HG03469 (cell line): Measurements from ENCODE around the gene ST6GALNAC4.

Experiments used
- ATAC-seq: cut with Tn5 transposase; IDR thresholded peaks from one replicate; pipeline ENCODE4 v1.9.1; 2021; ENCODE audit warnings: mild to moderate bottlenecking, moderate library complexity, moderate number of reproducible peaks; ENCODE audit not compliant: unreplicated experiment

ST6GALNAC4 gene

DNA sequence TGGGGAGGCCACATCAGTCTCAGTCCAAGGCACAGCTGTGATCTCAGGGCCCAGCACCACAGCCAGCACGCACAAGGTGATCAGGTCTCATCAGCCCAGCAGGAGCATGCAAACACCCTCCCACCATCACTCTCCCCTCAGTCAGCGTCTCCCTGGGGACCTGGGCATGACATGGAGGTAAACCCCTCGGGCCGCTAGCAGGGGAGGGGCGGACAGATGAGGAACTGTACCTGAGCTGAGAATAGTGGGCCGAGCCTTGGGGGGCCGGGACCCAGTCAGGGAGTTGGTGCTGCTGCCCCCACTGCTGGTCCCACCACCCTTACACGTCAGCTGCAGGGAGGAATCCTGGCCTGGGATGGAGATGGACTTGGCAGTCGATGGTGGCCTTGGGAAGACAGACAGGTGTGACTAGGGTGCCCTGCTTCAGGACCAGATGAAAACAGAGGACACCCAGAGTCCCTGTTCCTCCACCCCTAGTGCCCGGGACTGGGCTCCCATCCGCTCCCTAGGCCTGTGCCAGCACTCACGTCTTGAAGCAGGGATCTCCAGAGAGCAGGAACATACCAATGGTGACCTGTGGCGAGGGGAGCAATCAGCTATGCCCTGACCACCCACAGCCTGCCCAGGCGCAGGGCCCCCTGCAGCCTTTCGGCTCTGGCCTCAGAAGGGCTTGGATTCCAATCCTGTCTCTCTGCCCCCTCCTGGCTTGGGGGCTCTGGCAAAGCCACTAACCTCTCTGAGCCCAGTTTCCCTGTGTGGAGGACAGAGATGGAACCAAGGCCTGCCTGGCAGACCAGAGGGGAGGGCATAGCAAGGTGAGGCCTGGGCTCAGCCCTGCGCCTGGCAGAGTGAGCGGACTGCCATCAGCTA, 31.2 kb upstream of the ST6GALNAC4 start:
- no peak for ATAC-seq

DNA sequence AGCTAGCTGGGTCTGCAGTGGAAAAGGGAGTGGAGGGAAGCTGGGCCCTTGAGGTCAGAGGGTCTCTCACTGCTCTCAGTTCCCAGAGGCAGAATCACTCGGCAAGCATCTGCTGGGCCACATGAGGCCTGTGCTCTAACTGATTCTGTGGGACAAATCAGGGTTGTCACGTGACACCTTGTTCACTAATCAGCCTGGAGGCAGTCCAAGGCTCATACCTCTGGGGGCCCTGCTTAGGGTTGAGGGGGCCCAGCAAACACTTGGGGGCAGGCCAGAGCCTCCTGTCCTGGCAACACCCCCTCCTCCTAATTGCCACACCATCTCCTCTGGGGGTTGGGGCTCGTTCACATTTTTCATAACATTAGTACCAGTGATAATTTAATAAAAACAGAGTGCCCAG, 29.9 kb upstream of the ST6GALNAC4 start:
- ATAC-seq = no peak

DNA sequence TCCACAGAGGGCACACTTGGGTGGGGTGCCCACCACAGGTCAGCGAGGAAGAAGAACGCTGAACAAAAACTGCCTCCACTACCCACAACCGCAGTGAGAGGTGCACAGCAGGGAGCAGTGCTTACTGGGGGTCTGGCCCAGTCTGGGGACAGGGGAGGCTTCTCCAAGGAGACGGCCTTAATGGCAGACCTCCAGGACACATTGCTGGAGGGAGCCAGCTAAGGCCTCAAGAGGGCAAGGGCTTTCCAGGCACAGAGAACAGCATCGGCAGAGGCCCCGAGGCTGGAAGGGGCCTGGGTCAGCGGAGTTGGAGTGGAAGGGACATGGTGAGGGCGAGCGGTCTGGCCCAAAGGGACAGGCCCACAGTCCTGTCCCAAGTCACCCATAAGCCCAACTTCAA, 29.1 kb upstream of the ST6GALNAC4 start:
- ATAC-seq = no peak

- no peak for ATAC-seq
These were observed 28.5 kb upstream of the ST6GALNAC4 start for GRCh38 chr9:127945338-127945737.

GRCh38 chr9:127944586-127945218, 27.9 kb upstream of the ST6GALNAC4 start:
- ATAC-seq = no peak

GRCh38 chr9:127943731-127944144, 26.9 kb upstream of the ST6GALNAC4 start:
- ATAC-seq = no peak

GRCh38 chr9:127943011-127943662, 26.3 kb upstream of the ST6GALNAC4 start:
- ATAC-seq = no peak

- ATAC-seq = no peak
These were observed 25.6 kb upstream of the ST6GALNAC4 start for GRCh38 chr9:127942216-127943010.

DNA sequence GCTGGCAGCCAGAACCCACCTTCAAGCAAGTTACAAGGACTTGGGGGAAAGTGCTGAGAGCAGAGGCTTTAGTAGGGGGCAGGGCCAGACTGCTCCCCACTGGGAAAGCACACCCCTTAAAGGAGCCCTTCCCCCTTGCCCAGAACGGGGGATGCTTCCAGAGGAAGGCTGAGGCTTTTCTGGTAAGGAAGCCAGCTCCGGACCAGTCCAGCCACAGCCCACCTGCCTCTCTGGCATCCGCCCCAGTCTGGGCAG, 25.0 kb upstream of the ST6GALNAC4 start:
- ATAC-seq = no peak

- ATAC-seq = no peak
These were observed 24.5 kb upstream of the ST6GALNAC4 start for GRCh38 chr9:127941062-127941960.

- no peak for ATAC-seq
These were observed 23.8 kb upstream of the ST6GALNAC4 start for GRCh38 chr9:127940593-127940992.

DNA sequence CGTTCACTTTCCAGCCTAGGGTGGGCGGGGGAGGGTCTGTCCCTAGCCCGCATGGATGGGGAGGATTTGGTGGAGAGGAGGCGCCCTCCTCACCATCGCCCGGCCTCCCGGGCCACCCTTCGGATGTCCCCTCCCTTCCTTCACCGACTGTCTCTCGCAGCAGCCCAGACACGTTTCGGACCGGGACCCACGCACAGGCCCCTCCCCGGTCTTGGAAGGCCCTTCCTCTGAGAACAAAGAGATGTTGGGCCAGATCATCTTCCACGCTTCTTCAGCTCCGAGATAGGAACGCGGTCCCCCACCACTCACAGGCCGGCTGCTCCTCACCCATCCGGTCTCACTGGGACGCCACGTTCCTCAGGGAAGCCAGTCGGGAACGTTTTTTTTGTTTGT, 21.5 kb upstream of the ST6GALNAC4 start:
- ATAC-seq = no peak

DNA sequence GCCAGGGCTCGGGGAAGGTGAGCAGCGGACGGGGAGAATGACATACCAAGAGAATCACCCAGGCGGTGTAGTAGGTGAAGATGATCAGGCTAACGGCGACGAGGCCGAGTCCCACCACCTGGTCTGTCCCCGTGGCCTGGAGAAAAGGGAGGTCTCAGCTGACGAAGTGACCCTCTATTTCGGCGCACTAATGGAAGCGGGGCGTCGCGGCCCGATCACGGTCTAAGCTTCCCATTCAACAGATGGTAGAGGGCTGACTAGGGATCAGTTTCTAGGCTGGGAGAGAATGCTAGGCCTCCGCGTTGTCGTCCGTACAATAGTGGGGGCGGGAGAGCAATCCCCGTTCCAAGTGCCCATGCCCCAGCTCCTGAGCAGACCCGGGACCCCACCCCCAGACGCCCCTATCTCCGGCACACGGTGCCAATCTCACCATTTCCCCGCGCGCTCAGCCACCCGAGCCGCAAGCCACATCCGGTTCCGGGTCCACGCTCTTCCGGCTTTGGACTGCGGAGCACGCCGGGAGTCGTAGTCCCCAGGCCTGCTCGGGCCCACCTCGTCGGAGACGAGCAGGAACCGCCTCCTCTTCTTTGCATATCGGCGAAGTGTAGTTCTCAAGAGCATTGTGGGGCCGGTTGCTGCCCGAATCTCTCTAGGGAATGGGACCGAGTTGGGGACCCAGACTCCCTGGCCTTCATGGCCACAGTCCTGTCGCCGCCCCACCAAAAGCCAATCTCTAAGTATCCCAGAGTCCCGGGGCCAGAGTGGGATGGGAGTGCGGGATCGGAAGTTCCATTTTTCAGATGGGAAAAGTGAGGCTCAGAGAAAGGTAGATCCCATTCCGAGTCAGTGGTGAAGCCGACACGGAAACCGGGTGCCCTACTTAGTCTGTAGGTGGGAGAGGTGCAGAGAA, 20.8 kb upstream of the ST6GALNAC4 start, which contains the start of gene DPM2:
Gene DPM2 (minus strand): TSS at position 467 of the 910 bp plus-strand sequence. CDS start 34 bp downstream, at position 433.
- ATAC-seq = peak; percentile 68

DNA sequence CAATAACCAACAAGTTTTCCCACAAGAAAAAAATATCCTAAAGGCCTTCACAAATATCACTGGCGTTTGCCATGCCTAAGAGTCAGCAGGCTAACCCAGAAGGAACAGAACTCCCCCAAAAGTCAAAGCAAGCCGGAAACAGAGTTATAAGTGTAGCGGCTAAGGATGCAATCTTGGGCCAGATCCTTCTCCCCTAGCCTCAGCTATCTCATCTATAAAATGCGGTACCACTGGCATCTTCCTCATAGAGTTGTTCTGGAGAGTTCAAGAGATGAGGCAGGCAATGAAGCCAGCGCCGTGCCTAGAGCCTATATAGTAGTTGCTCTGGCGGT, 20.2 kb upstream of the ST6GALNAC4 start:
- ATAC-seq = no peak

DNA sequence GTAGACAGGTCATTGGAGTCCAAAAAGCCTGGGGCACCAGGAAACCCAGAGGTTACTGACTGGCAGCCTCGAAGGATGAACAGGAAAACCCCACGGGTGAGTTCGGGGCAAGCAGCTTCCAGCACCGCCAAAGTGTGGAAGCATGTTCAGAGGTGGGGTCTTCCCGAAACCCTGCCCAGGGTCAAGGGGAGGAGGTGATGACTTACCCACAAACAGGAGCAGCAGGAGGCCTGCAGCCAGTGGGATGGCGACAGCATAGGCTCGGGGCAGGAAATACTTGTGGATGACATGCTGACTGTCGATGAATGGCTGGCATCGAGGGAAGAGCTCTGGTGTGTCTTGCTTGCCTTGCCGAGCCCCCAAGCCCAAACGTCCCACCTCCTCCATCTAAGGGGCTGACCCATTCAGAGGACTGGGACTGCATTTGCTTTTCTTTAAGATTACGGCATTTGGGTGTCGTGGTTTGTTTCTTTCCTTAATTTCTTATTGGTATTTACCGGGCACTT, 19.6 kb upstream of the ST6GALNAC4 start:
- no peak for ATAC-seq

- ATAC-seq = no peak
These were observed 19.0 kb upstream of the ST6GALNAC4 start for GRCh38 chr9:127935765-127936221.

DNA sequence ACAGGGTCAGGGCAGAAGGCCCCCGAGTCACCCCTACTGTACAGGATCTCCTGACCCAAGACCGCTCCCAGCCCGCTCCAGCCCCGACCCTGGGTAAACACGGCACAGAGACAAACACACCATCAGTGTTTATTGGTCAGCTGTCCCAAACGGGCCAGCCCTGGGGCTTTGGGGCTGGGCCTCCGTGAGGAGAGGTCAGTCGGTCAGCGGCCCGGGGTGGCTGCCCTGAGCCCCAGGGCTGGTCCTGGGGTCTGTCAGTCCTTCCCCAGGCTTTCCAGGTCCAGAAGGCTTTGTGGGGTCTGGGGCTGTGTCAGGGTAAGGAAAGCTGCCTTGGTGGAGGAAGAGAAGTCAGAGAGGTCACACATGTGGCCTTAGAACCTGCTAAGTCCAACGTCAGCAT, 18.1 kb upstream of the ST6GALNAC4 start:
- ATAC-seq = no peak

DNA sequence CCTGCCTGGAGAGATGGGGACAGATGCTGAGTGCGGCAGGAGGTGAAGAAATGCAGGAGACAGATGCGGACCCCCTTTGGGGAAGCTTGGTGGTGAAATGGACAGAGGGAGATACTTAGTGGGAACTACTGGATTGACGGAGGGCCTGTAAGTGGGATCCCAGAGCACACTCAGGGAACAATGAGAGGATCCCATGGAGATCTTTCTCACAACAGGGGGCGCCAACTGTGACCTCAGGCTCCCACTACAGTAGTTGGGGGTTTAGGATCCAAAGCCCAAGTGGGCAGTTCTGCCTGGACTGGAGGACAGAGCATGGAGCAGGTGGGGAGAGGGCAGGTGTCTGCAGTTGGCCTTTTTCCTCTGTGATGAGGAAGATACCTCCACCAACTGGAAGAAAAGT, 17.4 kb upstream of the ST6GALNAC4 start:
- ATAC-seq = no peak
